ENCODE measurements around the gene EBLN2.
"Not testable (repeated sequence)": the region's sequence is repeated elsewhere in the genome, so short reads cannot be mapped to it uniquely, and the experiment has no call there.

EBLN2 gene

GRCh38 chr3:73056014-73056844, 5.2 kb upstream of the EBLN2 start:
- DNase-seq (ENCODE audit: low read depth): peak; percentile 19
- peak; percentile 28 for TF ChIP-seq CTCF (IDR thresholded peaks at IDR 0.05; ENCODE audit: insufficient read depth, low read depth, low read length, missing control alignments)
- no peak overlapping the region for H3K4me3 ChIP-seq (ENCODE audit: low read depth, low read length)

- H3K4me3 ChIP-seq (ENCODE audit: low read depth, low read length): no peak overlapping the region
- no peak for DNase-seq (ENCODE audit: low read depth)
- no peak for TF ChIP-seq CTCF (IDR thresholded peaks at IDR 0.05; ENCODE audit: insufficient read depth, low read depth, low read length, missing control alignments)
These were observed 4.7 kb upstream of the EBLN2 start for GRCh38 chr3:73056845-73057150.

GRCh38 chr3:73060302-73060723, 1.1 kb upstream of the EBLN2 start:
- no peak for TF ChIP-seq CTCF (IDR thresholded peaks at IDR 0.05; ENCODE audit: insufficient read depth, low read depth, low read length, missing control alignments)
- H3K4me3 ChIP-seq (ENCODE audit: low read depth, low read length): no peak overlapping the region
- no peak for DNase-seq (ENCODE audit: low read depth)

- not testable (repeated sequence) for H3K4me3 ChIP-seq (ENCODE audit: low read depth, low read length)
These were observed 4.8 kb downstream of the EBLN2 start for GRCh38 chr3:73066243-73066642.

GRCh38 chr3:73068419-73068818, 7.0 kb downstream of the EBLN2 start:
- DNase-seq (ENCODE audit: low read depth): no peak
- TF ChIP-seq CTCF (IDR thresholded peaks at IDR 0.05; ENCODE audit: insufficient read depth, low read depth, low read length, missing control alignments): no peak
- no peak overlapping the region for H3K4me3 ChIP-seq (ENCODE audit: low read depth, low read length)

More at GRCh38 chr3:73066243-73066642, 4.8 kb downstream of the EBLN2 start:
- not testable (repeated sequence) for DNase-seq (ENCODE audit: low read depth)

GRCh38 chr3:73069187-73069586, 7.7 kb downstream of the EBLN2 start:
- DNase-seq (ENCODE audit: low read depth): no peak
- TF ChIP-seq CTCF (IDR thresholded peaks at IDR 0.05; ENCODE audit: insufficient read depth, low read depth, low read length, missing control alignments): no peak
- no peak overlapping the region for H3K4me3 ChIP-seq (ENCODE audit: low read depth, low read length)

GRCh38 chr3:73069775-73070444, 8.5 kb downstream of the EBLN2 start:
- no peak for DNase-seq (ENCODE audit: low read depth)
- no peak for TF ChIP-seq CTCF (IDR thresholded peaks at IDR 0.05; ENCODE audit: insufficient read depth, low read depth, low read length, missing control alignments)
- no peak overlapping the region for H3K4me3 ChIP-seq (ENCODE audit: low read depth, low read length)
